HG03571 (cell line): ENCODE measurements around the gene ACE.

ENCODE experiments used
- ATAC-seq: cut with Tn5 transposase; IDR thresholded peaks from one replicate; pipeline ENCODE4 v1.9.1; 2021; ENCODE audit not compliant: unreplicated experiment

The ACE gene

DNA sequence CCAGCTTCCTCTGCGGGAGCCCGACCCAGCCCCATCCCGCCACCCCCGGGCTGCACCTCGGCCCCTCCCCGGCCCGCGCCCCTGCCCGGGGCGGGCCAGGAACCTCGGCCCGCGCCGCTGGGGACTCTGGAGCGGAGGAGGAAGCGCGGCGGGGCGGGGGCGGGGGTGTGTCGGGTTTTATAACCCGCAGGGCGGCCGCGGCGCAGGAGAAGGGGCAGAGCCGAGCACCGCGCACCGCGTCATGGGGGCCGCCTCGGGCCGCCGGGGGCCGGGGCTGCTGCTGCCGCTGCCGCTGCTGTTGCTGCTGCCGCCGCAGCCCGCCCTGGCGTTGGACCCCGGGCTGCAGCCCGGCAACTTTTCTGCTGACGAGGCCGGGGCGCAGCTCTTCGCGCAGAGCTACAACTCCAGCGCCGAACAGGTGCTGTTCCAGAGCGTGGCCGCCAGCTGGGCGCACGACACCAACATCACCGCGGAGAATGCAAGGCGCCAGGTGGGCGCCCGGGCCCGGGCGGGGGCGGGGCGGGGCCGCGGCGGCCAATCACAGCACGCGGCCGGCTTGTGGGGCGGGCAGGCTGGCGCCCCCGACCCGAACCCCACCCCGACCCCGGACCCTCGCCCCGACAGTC is at the start of gene ACE:
ACE (plus strand) TSS at position 208 of the 626 bp plus-strand sequence; CDS start at position 242, 34 bp downstream.
- no peak for ATAC-seq

DNA sequence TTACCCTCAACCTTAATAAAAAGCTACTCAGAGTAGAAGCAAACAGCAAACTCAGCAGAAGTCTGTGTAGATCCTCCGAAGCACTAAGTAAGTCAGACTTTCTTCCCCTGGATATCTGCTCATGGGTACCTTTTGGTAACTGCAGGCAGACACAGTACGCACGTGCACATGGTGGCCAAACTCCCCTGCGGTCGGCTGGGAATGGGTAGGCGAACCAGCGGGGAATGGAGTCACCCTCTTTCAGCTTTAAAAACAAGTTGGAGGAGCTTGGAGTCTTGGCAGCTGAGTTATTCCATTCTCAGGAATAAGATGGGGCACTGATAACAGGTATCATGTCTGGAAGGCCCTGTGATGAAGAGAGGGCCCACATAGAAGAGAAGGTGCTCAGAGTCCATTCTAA is 47.1 kb upstream of the ACE start:
- ATAC-seq = no peak

DNA sequence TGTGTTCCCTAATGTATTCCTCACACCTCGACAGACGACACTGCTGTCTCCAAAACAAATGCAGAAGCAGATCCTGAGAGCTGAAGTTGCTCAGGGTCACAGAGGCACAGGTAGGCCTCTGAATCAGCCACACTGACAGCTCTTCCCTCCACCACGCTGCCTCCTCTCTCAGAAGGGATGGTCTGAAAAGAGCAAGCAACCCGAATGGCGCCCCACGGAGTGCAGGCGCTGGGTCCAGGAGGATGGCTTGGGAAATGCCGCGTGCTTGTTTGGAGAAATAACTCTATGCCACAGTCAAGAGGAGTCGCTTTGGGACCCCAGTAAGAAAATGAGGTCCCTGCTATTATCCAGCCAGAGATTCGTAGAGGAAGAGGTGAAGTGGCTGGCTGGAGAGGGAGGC is 46.6 kb upstream of the ACE start:
- no peak for ATAC-seq

DNA sequence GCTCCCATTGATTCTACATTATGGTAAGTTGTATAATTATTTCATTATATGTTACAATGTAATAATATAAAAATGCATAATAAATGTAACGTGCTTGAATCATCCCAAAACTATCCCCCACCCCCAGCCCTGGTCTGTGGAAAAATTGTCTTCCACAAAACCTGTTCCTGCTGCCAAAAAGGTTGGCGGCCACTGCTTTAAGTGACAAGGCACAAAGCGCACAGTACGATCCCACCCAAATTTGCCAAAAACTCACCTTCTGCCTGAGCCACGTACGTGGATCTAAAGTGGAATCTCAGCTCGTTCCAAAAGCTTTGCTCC is 45.3 kb upstream of the ACE start:
- no peak for ATAC-seq

DNA sequence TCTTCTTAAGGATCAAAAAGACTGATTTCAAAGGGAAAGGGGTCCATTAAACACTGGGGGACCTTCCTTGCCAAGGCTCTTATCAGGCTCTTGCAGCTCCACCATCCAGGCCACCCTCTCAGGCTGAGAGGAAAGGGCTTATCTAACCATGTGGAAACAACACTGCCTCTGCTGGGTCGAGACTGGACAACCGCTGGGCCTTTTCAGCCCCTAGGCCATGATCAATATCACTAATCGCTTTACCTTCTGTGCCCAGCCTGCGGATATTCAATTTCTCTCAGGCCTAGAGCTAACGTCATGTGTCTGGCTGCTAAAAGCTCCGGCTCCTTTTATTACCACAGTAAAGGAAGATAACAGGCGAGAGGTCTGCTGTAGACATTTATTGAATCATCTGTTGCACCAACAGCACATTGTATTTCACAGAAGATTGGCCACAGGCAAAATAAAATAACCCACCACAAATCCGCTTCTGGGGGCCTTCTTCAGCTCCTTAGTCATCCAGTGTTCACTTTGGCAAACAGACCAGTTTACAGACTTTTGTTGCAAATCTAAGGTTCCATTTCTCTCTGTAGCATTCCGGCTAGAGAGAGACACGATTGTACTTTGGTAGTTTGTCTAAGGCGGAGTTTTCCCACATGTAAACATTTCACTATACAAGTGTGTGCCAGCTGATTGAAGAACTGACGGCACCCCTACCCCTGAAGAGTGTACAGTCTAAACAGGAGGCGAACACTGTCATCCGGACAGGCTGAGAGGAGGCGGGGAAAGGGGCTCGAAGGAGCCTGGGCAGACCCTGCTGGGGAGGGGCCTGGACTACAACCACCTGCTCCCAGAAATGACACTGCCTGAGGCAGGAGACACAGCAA is 44.7 kb upstream of the ACE start:
- no peak for ATAC-seq

DNA sequence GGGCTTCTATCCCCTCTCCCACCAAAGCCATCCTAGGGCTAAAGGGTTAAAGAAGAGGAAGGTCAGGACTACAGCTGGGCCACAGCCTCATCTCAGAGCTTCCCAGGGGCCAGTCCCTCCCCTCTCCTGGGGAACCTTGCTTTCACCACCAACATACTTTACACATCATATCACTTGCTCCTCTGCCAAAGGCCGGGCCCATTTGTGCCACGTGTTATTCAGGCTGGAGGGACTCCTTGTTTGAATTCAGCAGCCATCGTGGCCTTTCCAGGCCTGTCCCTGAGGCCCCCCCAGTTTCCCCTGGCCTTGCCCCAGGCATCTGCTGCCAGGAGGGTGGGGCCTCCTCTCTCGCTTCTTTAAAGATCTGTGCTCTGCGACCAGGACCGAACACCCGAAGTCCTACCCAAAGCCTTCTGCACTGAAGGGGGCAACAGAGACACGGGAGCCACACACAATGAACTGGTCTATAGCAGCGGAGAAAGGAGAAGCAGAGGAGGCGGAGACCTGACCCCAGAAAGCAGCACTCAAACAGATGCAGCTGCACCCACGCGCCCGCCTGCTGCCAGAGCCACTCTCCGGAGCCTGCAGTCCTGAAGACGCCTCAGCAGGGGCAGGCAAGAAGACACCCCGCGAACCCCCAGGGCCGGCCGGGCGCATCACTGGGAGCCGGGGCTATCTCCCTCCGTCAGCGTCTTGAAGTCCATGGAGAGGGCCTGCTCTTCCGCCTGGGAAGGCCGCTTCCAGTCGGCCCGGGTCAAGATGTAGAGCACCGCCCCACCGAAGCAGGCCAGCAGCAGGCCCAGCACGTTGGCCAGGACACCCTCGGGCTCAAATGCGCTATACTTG is 42.9 kb upstream of the ACE start:
- no peak for ATAC-seq

DNA sequence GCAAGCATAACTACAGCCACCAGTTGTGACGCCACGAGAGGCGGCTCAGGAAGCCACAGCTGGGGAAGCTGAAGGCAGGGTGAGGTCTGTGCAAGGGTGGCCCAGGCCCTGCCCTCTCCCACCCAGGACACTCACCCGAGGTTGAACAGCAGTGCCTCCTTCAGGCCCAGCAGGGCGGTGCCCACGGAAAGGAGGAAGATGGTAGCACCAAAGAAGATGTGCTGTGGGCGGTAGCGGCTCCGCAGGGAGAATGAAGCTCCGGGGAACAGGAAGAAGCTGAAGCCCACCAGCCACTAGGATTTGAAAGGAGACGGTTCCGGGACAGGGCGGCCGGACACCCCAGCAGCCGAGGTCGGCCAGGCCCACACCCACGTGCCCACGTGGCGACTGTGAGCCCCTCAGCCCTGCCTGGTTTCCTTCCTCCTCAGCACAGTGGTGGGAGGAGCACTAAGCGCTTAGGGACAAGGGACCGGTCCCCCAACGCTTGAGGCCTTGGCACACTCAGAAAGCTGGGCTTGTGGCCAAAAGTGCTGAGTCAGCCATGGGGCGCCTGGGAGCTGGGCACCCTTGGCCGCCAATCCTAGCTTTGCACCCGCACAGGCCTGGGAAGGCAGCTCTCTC is 41.8 kb upstream of the ACE start:
- ATAC-seq = no peak

DNA sequence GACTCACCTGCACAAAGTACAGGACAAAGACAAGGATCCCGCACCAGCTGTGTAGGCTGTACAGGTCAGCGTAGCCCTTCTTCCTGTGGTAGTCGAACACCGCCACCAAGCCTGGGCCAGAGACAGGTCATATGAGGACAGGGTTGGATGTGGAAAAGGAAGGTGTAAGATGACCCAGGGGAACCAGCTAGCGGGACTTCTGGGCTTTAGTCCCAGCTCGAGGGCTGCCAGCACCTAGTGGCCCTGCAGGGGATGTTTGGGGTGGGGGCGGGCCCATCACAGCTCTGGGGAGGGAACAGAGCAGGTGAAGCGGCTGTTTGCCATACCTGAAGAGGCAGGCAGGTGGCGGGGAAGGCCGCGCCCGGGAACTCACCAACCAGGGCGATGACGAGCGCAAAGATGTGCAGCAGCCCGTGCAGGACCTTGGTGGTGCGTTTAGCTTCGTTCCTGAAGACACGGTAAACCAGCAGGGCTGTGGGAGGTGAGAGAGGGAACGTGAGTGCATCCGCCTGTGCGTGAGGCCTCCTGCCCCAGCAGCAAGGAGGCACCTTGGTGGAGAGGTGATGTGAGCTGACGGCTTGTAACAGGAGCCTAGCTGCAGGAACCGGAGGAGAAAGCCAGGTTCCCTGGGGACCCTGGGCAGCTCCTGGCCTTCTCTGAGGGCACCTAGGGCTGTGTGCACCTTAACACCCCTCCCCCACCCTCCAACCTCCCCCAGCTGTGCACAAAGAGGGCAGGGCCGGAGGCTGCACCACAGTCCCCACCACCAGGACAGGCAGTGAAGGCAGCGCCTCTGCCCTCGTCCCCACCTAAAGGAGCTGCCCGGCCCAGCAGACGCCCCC is 41.0 kb upstream of the ACE start:
- ATAC-seq = no peak

DNA sequence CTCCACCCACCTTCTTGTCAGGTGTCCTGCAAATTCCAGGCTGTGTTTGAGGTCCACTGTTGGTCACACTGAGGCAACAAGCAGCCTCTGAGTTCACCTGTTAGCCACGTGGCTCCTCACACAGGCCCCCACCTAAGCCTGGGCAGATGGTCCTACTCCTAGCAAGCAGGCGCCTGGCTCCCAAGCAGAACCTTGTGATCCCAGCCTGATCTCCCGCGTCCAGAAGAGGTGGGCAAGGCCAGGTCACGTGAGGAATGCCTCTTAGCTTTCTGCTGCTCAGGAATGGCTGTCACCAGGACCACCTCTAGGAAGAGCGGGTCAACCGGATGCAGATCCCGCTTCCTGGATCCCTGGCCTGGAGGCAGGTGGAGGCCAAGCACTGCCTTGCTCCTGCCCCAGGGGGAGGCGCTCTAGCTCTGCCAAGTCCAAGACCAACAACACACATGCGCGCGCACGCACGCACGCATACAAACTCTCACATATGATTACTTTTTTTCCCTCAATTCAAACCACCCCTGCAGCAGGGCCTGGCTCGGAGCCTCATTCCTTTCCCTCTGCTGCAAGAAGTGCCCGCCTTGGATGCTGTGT is 40.2 kb upstream of the ACE start:
- no peak for ATAC-seq

DNA sequence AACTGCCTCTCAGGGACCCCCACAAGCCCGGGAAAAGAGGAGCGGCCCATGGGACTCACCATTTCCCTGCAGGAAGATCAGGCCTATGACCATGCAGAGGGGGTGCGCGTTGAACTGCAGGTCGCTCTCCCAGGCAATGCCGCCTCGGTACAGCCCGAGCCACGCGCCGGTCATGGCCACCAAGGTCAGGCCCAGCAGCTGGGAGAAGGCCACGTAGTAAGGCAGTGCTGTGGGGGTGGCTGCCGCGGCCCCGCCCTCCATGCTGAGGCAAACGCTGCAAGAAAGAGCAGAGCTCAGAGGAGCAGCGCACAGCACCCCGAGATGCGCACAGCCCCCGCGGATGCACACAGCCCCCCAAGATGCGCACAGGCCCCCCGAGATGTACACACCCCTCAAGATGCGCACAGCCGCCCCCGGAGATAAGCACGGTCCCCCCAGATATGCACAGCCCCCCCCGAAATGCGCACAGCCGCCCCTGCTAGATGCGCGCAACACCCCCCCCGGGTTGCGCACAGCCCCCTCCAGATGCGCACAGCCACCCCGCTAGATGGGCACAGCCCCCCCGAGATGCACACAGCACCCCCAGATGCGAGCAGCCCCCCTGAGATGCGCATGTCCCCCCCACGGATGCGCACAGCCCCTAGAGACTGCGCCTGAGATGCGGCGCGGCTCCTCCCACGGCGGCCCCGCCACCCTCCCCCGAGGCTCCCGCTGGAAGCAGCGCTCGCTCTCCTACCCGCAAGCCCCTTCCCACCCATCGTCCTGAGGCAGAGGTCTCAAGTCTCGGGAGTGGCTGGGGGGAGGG is 39.4 kb upstream of the ACE start:
- ATAC-seq = no peak

DNA sequence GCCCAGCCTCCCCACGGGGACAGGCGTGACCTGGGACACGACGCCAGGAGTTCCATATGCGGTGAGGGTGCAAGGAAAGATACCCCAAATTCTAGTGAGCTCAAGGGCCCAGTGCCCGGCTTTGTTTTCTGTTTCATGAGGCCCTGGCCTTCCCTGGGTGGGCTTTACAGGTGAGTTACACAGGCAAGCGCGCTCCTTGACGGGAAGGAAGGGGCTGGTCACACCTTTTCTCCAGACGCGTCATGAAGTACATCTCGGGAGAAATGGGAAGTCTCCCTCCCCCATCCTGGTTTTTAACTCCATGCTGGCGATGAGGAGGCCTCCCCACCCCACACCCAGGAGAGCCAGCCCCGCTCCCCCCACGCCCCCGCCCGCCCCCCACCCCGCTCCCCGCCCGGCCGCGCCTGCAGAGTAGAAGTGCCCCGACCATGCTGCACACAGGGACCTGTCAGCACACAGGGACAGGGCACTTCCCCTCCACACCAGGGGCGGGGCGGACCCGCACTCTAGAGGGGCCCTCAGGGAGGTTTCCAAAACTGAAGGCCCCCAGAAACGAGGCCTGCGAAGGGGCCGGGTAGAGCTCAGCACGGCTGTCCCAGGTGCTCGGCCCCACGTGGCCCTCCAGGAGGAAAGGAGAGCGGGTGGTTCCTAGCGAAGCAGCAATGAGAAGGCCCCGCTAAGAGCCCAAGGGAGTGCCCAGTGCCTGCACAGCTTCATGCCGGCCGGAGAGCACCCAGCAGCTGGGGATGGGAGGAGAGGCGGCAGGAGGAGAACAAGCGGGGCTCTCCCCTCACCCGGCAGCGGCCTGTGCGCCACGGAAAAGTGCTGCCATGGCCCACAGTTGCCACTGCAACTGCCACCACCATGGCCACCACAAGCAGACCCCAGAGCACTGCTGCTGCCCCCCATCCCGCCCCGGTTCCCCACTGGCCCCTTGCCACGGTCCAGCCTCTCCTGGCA is 38.5 kb upstream of the ACE start:
- ATAC-seq = no peak

DNA sequence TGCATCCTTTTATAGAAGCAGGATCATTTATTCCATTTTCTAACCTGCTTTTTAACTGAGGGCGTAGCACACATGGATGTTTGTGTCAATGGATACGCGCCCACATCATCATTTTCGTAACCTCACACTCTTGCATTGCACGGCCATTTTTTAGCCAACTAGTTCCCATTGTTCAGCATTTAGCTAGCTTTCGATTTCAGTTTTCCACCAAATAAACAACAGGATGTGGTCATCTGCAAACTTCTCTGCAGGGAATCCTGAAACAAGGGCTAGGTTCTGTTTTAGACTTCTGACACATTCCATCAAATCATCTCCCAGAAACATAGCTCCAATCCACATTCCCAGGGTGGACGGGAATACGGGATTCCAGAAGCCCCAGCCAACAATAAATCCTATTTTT is 37.2 kb upstream of the ACE start:
- ATAC-seq = no peak

DNA sequence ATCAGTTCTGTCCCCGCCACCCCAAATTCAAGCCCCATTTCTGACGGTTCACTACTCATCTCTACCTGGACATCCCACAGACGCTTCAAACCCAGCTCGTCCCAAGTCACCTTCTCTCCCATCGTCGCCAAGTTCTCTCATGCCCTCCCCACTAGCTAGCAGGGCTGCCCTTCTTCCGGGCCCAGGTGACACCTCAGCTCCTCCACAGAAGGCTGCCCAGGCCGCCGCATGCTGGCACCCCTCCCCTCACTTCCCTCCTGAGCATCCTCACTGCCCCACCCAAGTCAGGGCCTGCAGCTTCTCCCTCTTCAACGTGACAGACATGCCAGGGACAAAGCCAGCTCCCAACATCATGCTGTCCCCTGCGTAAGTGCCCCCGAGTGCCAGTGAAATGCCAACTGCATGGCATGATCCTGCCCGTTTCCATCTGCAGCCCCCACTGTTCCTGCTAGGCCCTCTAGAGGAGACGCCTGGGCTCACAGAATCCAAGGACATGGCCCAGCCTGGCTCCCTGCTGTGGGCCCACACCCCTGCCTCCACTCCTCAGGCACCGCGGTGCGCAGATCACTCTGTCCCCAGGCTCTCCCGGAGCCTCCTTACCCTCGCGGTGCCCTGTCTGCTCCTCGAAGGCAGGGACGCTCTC is 36.6 kb upstream of the ACE start:
- no peak for ATAC-seq

DNA sequence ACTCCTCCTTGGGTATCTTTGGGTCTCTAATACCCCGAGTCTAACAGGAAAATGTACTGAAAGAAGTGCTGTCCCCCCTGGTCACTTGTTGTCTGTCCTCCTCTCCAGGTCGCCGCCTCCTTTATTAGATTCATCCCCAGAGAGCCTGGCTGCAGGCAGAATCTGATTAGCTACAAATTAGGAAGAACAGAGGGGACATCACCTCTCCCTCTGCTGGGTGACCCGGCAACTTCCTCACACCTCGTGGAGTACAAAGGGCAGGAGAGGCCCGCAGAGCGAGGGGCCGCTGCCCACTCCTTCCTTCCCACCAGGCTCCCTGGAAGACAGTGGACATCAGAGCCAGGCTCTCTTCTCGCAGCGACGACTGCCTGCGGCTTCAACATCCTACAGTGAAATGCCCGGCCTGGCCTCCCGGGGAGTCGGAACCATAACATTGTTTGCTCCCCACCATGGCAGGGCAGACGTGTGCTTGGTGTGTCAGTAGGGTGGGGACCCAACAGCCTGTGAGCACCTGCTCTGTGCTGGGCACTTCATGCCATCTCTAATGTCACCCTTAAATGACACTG is 36.0 kb upstream of the ACE start:
- ATAC-seq = no peak

DNA sequence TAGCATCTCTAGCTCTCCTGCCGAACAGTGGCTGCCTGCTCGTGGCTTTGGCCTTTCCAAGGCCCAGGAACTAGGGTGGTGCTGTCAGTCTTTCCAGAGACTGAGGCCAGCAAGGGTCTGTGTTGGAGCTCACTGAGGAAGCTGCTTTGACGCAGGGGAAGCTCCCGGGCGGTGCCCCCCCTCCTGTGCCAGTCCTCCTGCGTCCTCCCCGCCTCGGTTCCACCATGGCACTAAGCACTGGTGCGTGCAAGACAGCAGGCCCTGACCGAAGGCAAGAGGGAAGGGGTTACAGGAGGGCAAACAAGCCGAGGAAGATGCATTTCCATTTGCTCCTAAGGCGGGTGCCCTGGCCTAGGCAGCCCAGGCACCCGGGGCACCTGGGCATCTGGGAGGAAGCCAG is 35.2 kb upstream of the ACE start:
- no peak for ATAC-seq

DNA sequence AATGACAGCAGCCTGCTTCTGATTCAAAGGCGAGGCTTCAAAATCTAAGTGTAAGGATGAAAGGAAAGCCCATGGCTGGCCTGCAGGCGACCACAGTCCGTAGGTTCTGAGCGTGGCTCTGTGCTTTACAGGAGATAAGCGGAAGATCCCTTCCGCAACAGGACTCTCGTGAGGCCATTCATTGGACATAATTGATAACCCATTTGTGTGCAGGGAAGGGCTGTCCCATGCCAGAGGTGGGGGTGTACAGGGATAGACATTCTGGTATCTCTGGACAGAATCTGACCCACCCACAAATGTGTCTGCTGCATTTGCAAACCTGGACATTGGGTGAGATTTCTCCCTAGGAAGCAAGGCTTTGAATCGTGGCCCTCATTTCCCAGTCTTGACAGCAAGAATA is 34.8 kb upstream of the ACE start:
- ATAC-seq = no peak

DNA sequence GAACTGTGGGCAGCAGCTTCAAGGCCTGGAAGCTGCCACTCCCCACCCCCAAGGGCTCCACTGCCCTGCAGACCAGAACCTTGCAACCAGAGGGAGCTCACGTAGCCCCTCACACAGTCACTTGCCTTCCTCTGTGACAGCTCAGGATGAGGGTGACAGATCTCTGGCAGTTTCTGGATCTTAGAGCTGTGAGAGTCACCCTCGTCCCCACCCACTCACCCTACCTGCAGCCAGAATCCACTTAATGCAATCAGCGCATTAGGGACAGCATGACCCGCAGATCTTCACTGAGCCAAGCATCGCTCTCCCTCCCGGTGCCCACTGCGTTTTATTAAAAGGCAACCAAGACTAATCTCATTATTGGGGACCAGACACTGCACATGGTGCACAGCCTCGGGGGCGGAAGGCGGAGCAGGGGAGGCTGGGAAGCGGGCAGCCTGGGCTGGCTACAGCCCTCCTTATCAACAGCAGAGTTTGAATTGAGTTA is 34.3 kb upstream of the ACE start:
- ATAC-seq = no peak
